ENCODE results near the gene TMEM217.

- TF ChIP-seq GABPA (IDR thresholded peaks at IDR 0.05; ENCODE audit: borderline replicate concordance, insufficient read depth, low read length) = no peak
- TF ChIP-seq CTCF (IDR thresholded peaks at IDR 0.05; ENCODE audit: control extremely low read depth in 1 of 3, insufficient read depth in 1 of 3, low read depth in 1 of 3, low read length in 3 of 3) = no peak
- no peak for TF ChIP-seq KDM1A (IDR thresholded peaks at IDR 0.05; ENCODE audit: borderline replicate concordance, low read length)
- no peak for TF ChIP-seq SIX5 (IDR thresholded peaks at IDR 0.05; ENCODE audit: low read depth, low read length)
- no peak for TF ChIP-seq SP1 (IDR thresholded peaks at IDR 0.05; ENCODE audit: low read depth, low read length)
- TF ChIP-seq POLR2AphosphoS5 (IDR thresholded peaks at IDR 0.05; ENCODE audit: low read depth, low read length) = no peak; the same call in 1 of the 2 replicates
Observed at GRCh38 chr6:37176268-37177076, 81.5 kb downstream of the TMEM217 start.
